NCI-H460 (cell line): ENCODE data around the gene KLHDC4. TPM values are rescaled to one million over a fixed set of nuclear protein-coding genes. Genes with fewer than 3 reads are reported as not detected.
"Not testable (repeated sequence)": the region's sequence is repeated elsewhere in the genome, so short reads cannot be mapped to it uniquely, and the experiment has no call there.

Experiments used
- DNase-seq: peaks from one replicate; pipeline ENCODE4 v3.0.0-alpha.2; 2016; ENCODE audit warnings: low read depth; ENCODE audit errors: extremely low read depth
- total RNA-seq: library from RNA; depleted of rRNA; stranded (reverse); fragments of >200 nt; shearing (Covaris generic); gene quantifications from 2 replicates; pipeline ENCODE4 v1.2.3, GENCODE V29; 2014

Gene KLHDC4
- total RNA-seq, 1 experiment from 2014 or later = 15.1 TPM

GRCh38 chr16:87688876-87689815 lies 76.6 kb downstream of the KLHDC4 start:
- no peak for DNase-seq

GRCh38 chr16:87687998-87688529 lies 77.7 kb downstream of the KLHDC4 start:
- no peak for DNase-seq

GRCh38 chr16:87687126-87687910 lies 78.5 kb downstream of the KLHDC4 start:
- DNase-seq = no peak

GRCh38 chr16:87686697-87687096 lies 79.1 kb downstream of the KLHDC4 start:
- no peak for DNase-seq

- no peak for DNase-seq
Observed at GRCh38 chr16:87685766-87686165, 80.0 kb downstream of the KLHDC4 start.

- DNase-seq = no peak
Observed at GRCh38 chr16:87685405-87685755, 80.4 kb downstream of the KLHDC4 start.

- DNase-seq = no peak
Observed at GRCh38 chr16:87684711-87685404, 80.9 kb downstream of the KLHDC4 start.

GRCh38 chr16:87684106-87684677 lies 81.6 kb downstream of the KLHDC4 start:
- no peak for DNase-seq

GRCh38 chr16:87682852-87683399 lies 82.9 kb downstream of the KLHDC4 start:
- no peak for DNase-seq

- no peak for DNase-seq
Observed at GRCh38 chr16:87681981-87682570, 83.7 kb downstream of the KLHDC4 start.

- not testable (repeated sequence) for DNase-seq
Observed at GRCh38 chr16:87681051-87681602, 84.7 kb downstream of the KLHDC4 start.

GRCh38 chr16:87680272-87680644 lies 85.5 kb downstream of the KLHDC4 start:
- DNase-seq = no peak

- no peak for DNase-seq
Observed at GRCh38 chr16:87679593-87680271, 86.1 kb downstream of the KLHDC4 start.

GRCh38 chr16:87678618-87679017 lies 87.2 kb downstream of the KLHDC4 start:
- DNase-seq = no peak

- DNase-seq = no peak
Observed at GRCh38 chr16:87677830-87678229, 88.0 kb downstream of the KLHDC4 start.

- no peak for DNase-seq
Observed at GRCh38 chr16:87675111-87675719, 90.6 kb downstream of the KLHDC4 start.

GRCh38 chr16:87674419-87674818 lies 91.4 kb downstream of the KLHDC4 start:
- no peak for DNase-seq

GRCh38 chr16:87671715-87672270 lies 94.0 kb downstream of the KLHDC4 start:
- DNase-seq = no peak
